Immature natural killer cell (primary cell): ENCODE results near the gene GRM7. TPM values are rescaled to one million over a fixed set of nuclear protein-coding genes. Genes with fewer than 3 reads are reported as not detected.

Experiments
- DNase-seq, 3 donors: peaks; one replicate each; pipeline ENCODE4 v3.0.0; 2022; ENCODE audit warnings: mixed read lengths in 1 of 3
- H3K27ac Mint-ChIP-seq, 6 donors: one replicate each; pipeline ENCODE4 v1.8.0; 2020; ENCODE audit warnings: mixed read lengths in 6 of 6, mild to moderate bottlenecking in 5 of 6, inconsistent platforms in 4 of 6, moderate library complexity in 3 of 6
- H3K27me3 Mint-ChIP-seq, 3 donors: one replicate each; pipeline ENCODE4 v1.8.0; 2020 to 2021; ENCODE audit warnings: low read depth in 3 of 3, mild to moderate bottlenecking in 3 of 3, mixed read lengths in 3 of 3, moderate library complexity in 3 of 3, inconsistent platforms in 1 of 3
- H3K36me3 Mint-ChIP-seq, 3 donors: one replicate each; pipeline ENCODE4 v1.8.0; 2020; ENCODE audit warnings: mixed read lengths in 3 of 3, inconsistent platforms in 2 of 3, mild to moderate bottlenecking in 2 of 3
- H3K4me1 Mint-ChIP-seq, 2 donors: one replicate each; pipeline ENCODE4 v1.8.0; 2020; ENCODE audit warnings: inconsistent platforms in 2 of 2, mild to moderate bottlenecking in 2 of 2, mixed read lengths in 2 of 2, moderate library complexity in 1 of 2
- H3K4me3 Mint-ChIP-seq, 5 donors: one replicate each; pipeline ENCODE4 v1.8.0; 2020; ENCODE audit warnings: mild to moderate bottlenecking in 5 of 5, mixed read lengths in 5 of 5, inconsistent platforms in 3 of 5, moderate library complexity in 3 of 5
- H3K9me3 Mint-ChIP-seq, 6 donors: one replicate each; pipeline ENCODE4 v1.8.0; 2020; ENCODE audit warnings: mild to moderate bottlenecking in 6 of 6, mixed read lengths in 6 of 6, inconsistent platforms in 4 of 6, moderate library complexity in 3 of 6
- polyA plus RNA-seq, 3 donors: library from polyadenylated mRNA; unstranded; fragments of 300-500 nt; fragmentation: Illumina TruSeq; gene quantifications; one replicate each; pipeline ENCODE4 v1.2.3, GENCODE V29; 2021

GRM7 gene
- polyA plus RNA-seq, 3 donors from 2014 or later, result not detected

GRCh38 chr3:7000501-7000900, 139.6 kb downstream of the GRM7 start:
- DNase-seq, result no peak
- no peak overlapping the region for H3K27ac Mint-ChIP-seq
- H3K36me3 Mint-ChIP-seq, result no peaks in the 10 kb centered on the region
- H3K4me3 Mint-ChIP-seq, result no peak overlapping the region
- no peaks in the 10 kb centered on the region for H3K27me3 Mint-ChIP-seq
- H3K9me3 Mint-ChIP-seq, result peaks cover 0 to 27% (median 7%) of the 10 kb centered on the region in 6 donors
- no peaks in the 10 kb centered on the region for H3K4me1 Mint-ChIP-seq

GRCh38 chr3:7001370-7001769, 140.5 kb downstream of the GRM7 start:
- H3K4me1 Mint-ChIP-seq, result no peaks in the 10 kb centered on the region
- H3K9me3 Mint-ChIP-seq, result peaks cover 0 to 27% (median 7%) of the 10 kb centered on the region in 6 donors
- no peak overlapping the region for H3K27ac Mint-ChIP-seq
- DNase-seq, result no peak
- no peaks in the 10 kb centered on the region for H3K27me3 Mint-ChIP-seq
- no peak overlapping the region for H3K4me3 Mint-ChIP-seq
- H3K36me3 Mint-ChIP-seq, result no peaks in the 10 kb centered on the region

- H3K4me1 Mint-ChIP-seq, result no peaks in the 10 kb centered on the region
- no peak overlapping the region for H3K27ac Mint-ChIP-seq
- DNase-seq, result no peak
- H3K4me3 Mint-ChIP-seq, result no peak overlapping the region
- H3K9me3 Mint-ChIP-seq, result peaks cover 0 to 46% (median 5%) of the 10 kb centered on the region in 6 donors
- H3K36me3 Mint-ChIP-seq, result no peaks in the 10 kb centered on the region
- no peaks in the 10 kb centered on the region for H3K27me3 Mint-ChIP-seq
Observed at GRCh38 chr3:7015683-7016440, 154.9 kb downstream of the GRM7 start.

GRCh38 chr3:7025581-7026300, 164.8 kb downstream of the GRM7 start:
- no peaks in the 10 kb centered on the region for H3K36me3 Mint-ChIP-seq
- no peak overlapping the region for H3K27ac Mint-ChIP-seq
- H3K9me3 Mint-ChIP-seq, result peaks cover 0 to 5% (median 0%) of the 10 kb centered on the region in 6 donors
- no peak for DNase-seq
- H3K4me3 Mint-ChIP-seq, result no peak overlapping the region
- no peaks in the 10 kb centered on the region for H3K4me1 Mint-ChIP-seq
- H3K27me3 Mint-ChIP-seq, result peaks cover 0 to 1% (median 0%) of the 10 kb centered on the region in 3 donors

GRCh38 chr3:7029562-7029961, 168.6 kb downstream of the GRM7 start:
- H3K4me1 Mint-ChIP-seq, result no peaks in the 10 kb centered on the region
- H3K4me3 Mint-ChIP-seq, result no peak overlapping the region
- H3K9me3 Mint-ChIP-seq, result peaks cover 0 to 21% (median 0%) of the 10 kb centered on the region in 6 donors
- DNase-seq, result no peak
- no peaks in the 10 kb centered on the region for H3K36me3 Mint-ChIP-seq
- H3K27me3 Mint-ChIP-seq, result no peaks in the 10 kb centered on the region
- H3K27ac Mint-ChIP-seq, result no peak overlapping the region

- H3K27me3 Mint-ChIP-seq, result no peaks in the 10 kb centered on the region
- H3K27ac Mint-ChIP-seq, result no peak overlapping the region
- H3K4me3 Mint-ChIP-seq, result no peak overlapping the region
- no peaks in the 10 kb centered on the region for H3K4me1 Mint-ChIP-seq
- no peaks in the 10 kb centered on the region for H3K36me3 Mint-ChIP-seq
- DNase-seq, result no peak
- H3K9me3 Mint-ChIP-seq, result peaks cover 0 to 35% (median 5%) of the 10 kb centered on the region in 6 donors
Observed at GRCh38 chr3:7038394-7038793, 177.5 kb downstream of the GRM7 start.

GRCh38 chr3:7062714-7063113, 201.8 kb downstream of the GRM7 start:
- no peak overlapping the region for H3K27ac Mint-ChIP-seq

GRCh38 chr3:7070461-7070860, 209.5 kb downstream of the GRM7 start:
- Mint-ChIP-seq H3K4me1 (no peaks in the 10 kb centered on the region), H3K27me3 (no peaks in the 10 kb centered on the region), H3K4me3 (no peak overlapping the region), H3K9me3 (peaks cover 2 to 29% (median 5%) of the 10 kb centered on the region in 6 donors), H3K36me3 (no peaks in the 10 kb centered on the region), H3K27ac (no peak overlapping the region)
- DNase-seq, result no peak

More at GRCh38 chr3:7062714-7063113, 201.8 kb downstream of the GRM7 start:
- Mint-ChIP-seq H3K36me3 (no peaks in the 10 kb centered on the region), H3K27me3 (no peaks in the 10 kb centered on the region), H3K9me3 (peaks cover 5 to 39% (median 10%) of the 10 kb centered on the region in 6 donors), H3K4me3 (no peak overlapping the region), H3K4me1 (no peaks in the 10 kb centered on the region)
- DNase-seq, result no peak

- DNase-seq, result no peak
- H3K27ac Mint-ChIP-seq, result no peak overlapping the region
- peaks cover 0 to 22% (median 2%) of the 10 kb centered on the region in 6 donors for H3K9me3 Mint-ChIP-seq
- H3K4me1 Mint-ChIP-seq, result no peaks in the 10 kb centered on the region
- H3K27me3 Mint-ChIP-seq, result no peaks in the 10 kb centered on the region
- H3K4me3 Mint-ChIP-seq, result no peak overlapping the region
- H3K36me3 Mint-ChIP-seq, result no peaks in the 10 kb centered on the region
Observed at GRCh38 chr3:7074217-7074616, 213.3 kb downstream of the GRM7 start.

- Mint-ChIP-seq H3K9me3 (peaks cover 0 to 26% (median under 1%) of the 10 kb centered on the region in 6 donors), H3K27me3 (no peaks in the 10 kb centered on the region), H3K4me1 (no peaks in the 10 kb centered on the region), H3K27ac (no peak overlapping the region), H3K4me3 (no peak overlapping the region), H3K36me3 (no peaks in the 10 kb centered on the region)
- no peak for DNase-seq
Observed at GRCh38 chr3:7075117-7075516, 214.2 kb downstream of the GRM7 start.

- H3K4me3 Mint-ChIP-seq, result no peak overlapping the region
- H3K4me1 Mint-ChIP-seq, result no peaks in the 10 kb centered on the region
- no peaks in the 10 kb centered on the region for H3K36me3 Mint-ChIP-seq
- peaks cover 0 to 29% (median 2%) of the 10 kb centered on the region in 6 donors for H3K9me3 Mint-ChIP-seq
- H3K27me3 Mint-ChIP-seq, result no peaks in the 10 kb centered on the region
- DNase-seq, result no peak
- no peak overlapping the region for H3K27ac Mint-ChIP-seq
Observed at GRCh38 chr3:7075901-7076300, 215.0 kb downstream of the GRM7 start.

GRCh38 chr3:7082244-7082643, 221.3 kb downstream of the GRM7 start:
- Mint-ChIP-seq H3K27me3 (no peaks in the 10 kb centered on the region), H3K4me3 (no peak overlapping the region), H3K27ac (no peak overlapping the region), H3K36me3 (no peaks in the 10 kb centered on the region), H3K9me3 (peaks cover 0 to 8% (median under 1%) of the 10 kb centered on the region in 6 donors), H3K4me1 (no peaks in the 10 kb centered on the region)
- no peak for DNase-seq

GRCh38 chr3:7086417-7086816, 225.5 kb downstream of the GRM7 start:
- no peaks in the 10 kb centered on the region for H3K36me3 Mint-ChIP-seq
- no peak for DNase-seq
- H3K4me1 Mint-ChIP-seq, result no peaks in the 10 kb centered on the region
- peaks cover 0 to 4% (median 2%) of the 10 kb centered on the region in 6 donors for H3K9me3 Mint-ChIP-seq
- peaks cover 0 to 1% (median 0%) of the 10 kb centered on the region in 3 donors for H3K27me3 Mint-ChIP-seq
- no peak overlapping the region for H3K27ac Mint-ChIP-seq
- no peak overlapping the region for H3K4me3 Mint-ChIP-seq

GRCh38 chr3:7095116-7095515, 234.2 kb downstream of the GRM7 start:
- H3K27me3 Mint-ChIP-seq, result no peaks in the 10 kb centered on the region
- peaks cover 0 to 10% (median 4%) of the 10 kb centered on the region in 6 donors for H3K9me3 Mint-ChIP-seq

More at GRCh38 chr3:7095116-7095515, 234.2 kb downstream of the GRM7 start:
- no peak for DNase-seq
- Mint-ChIP-seq H3K27ac (no peak overlapping the region), H3K4me1 (no peaks in the 10 kb centered on the region), H3K4me3 (no peak overlapping the region), H3K36me3 (no peaks in the 10 kb centered on the region)
